NCI-H748 treated with DMSO at 0.1 percent for 48 hours (cell line): Measurements from ENCODE around the gene SLC35A4.

Experiments
- DNase-seq: peaks from one replicate; lab custom pipeline; 2025; lab: John Stamatoyannopoulos, UW

Gene SLC35A4

GRCh38 chr5:140564196-140565023 is at the start of gene SLC35A4, which contains the start of gene APBB3:
SLC35A4 (plus strand) TSS chr5:140564828; CDS start chr5:140567170, 2,342 bp downstream.
APBB3 (minus strand) TSS chr5:140564598; CDS start chr5:140564245, 353 bp downstream.
- peak; percentile 94 for DNase-seq

GRCh38 chr5:140524003-140524402 is 40.6 kb upstream of the SLC35A4 start:
- DNase-seq, result no peak

GRCh38 chr5:140540227-140540626 is 24.4 kb upstream of the SLC35A4 start:
- no peak for DNase-seq

GRCh38 chr5:140542972-140543371 is 21.7 kb upstream of the SLC35A4 start:
- DNase-seq, result no peak

- DNase-seq, result no peak
Measured at GRCh38 chr5:140544986-140545385, 19.6 kb upstream of the SLC35A4 start.

GRCh38 chr5:140545606-140546005 is 19.0 kb upstream of the SLC35A4 start:
- no peak for DNase-seq

- DNase-seq, result no peak
Measured at GRCh38 chr5:140546851-140547507, 17.6 kb upstream of the SLC35A4 start.

GRCh38 chr5:140547508-140548299 is 16.9 kb upstream of the SLC35A4 start, which contains the start of gene EIF4EBP3:
EIF4EBP3 (plus strand) TSS chr5:140547662; CDS start chr5:140547738, 76 bp downstream.
- DNase-seq, result peak; percentile 73

- no peak for DNase-seq
Measured at GRCh38 chr5:140548300-140548688, 16.3 kb upstream of the SLC35A4 start.

GRCh38 chr5:140548791-140549190 is 15.8 kb upstream of the SLC35A4 start:
- DNase-seq, result no peak

- no peak for DNase-seq
Measured at GRCh38 chr5:140549237-140550144, 15.1 kb upstream of the SLC35A4 start.

GRCh38 chr5:140550147-140551079 is 14.2 kb upstream of the SLC35A4 start:
- DNase-seq, result no peak

GRCh38 chr5:140551872-140552271 is 12.8 kb upstream of the SLC35A4 start:
- DNase-seq, result no peak

GRCh38 chr5:140553657-140554056 is 11.0 kb upstream of the SLC35A4 start:
- DNase-seq, result no peak

GRCh38 chr5:140554454-140554853 is 10.2 kb upstream of the SLC35A4 start:
- no peak for DNase-seq

- no peak for DNase-seq
Measured at GRCh38 chr5:140555747-140556312, 8.8 kb upstream of the SLC35A4 start.

GRCh38 chr5:140556438-140556837 is 8.2 kb upstream of the SLC35A4 start:
- no peak for DNase-seq

- DNase-seq, result peak; percentile 82
Measured at GRCh38 chr5:140557136-140557805, 7.4 kb upstream of the SLC35A4 start, which contains the start of gene SRA1. SRA1 (minus strand) TSS chr5:140557473; CDS start chr5:140557452, 21 bp downstream.

- DNase-seq, result no peak
Measured at GRCh38 chr5:140557965-140558364, 6.7 kb upstream of the SLC35A4 start.
